Right lobe of liver (tissue), 6 donors: ENCODE results near the gene KIF3C. TPM values are rescaled to one million over a fixed set of nuclear protein-coding genes. Genes with fewer than 3 reads are reported as not detected.

Experiments used
- ATAC-seq, 4 donors: fragments of 200-7000 bp; cut with Tn5 transposase; one replicate each; pipeline ENCODE4 v1.9.1; 2020; ENCODE audit warnings: mild to moderate bottlenecking in 4 of 4, moderate library complexity in 4 of 4
- DNase-seq, 3 donors: peaks; one replicate each; pipeline ENCODE4 v3.0.0-alpha.2; 2020
- H3K27ac ChIP-seq, 3 donors: fragments of 200-600 bp; one replicate each; pipeline ENCODE4 v1.8.0; 2022
- H3K27me3 ChIP-seq, 2 donors: fragments of 200-600 bp; one replicate each; pipeline ENCODE4 v1.8.0; 2022
- H3K36me3 ChIP-seq, 4 donors: fragments of 200-600 bp; sonication (generic) in 1 of 4; one replicate each; pipeline versions ENCODE4 v1.5.1 to v1.8.0; 2017 to 2022; ENCODE audit warnings: control low read depth in 1 of 4
- H3K4me1 ChIP-seq, 4 donors: fragments of 200-600 bp; sonication (generic) in 1 of 4; one replicate each; pipeline versions ENCODE4 v1.5.1 to v1.8.0; 2017 to 2022; ENCODE audit warnings: control low read depth in 1 of 4
- H3K4me3 ChIP-seq, 3 donors: fragments of 200-600 bp; one replicate each; pipeline ENCODE4 v1.8.0; 2022
- H3K9me3 ChIP-seq, 4 donors: fragments of 200-600 bp; sonication (generic) in 1 of 4; one replicate each; pipeline versions ENCODE4 v1.5.1 to v1.8.0; 2017 to 2022; ENCODE audit warnings: control low read depth in 1 of 4
- CTCF ChIP-seq, 4 donors: fragments of 200-600 bp in 3 of 4; fragments of 450-650 bp in 1 of 4; IDR thresholded peaks; one replicate each; pipeline versions ENCODE4 v1.5.1 to v1.8.0; 2016 to 2022; ENCODE audit warnings: antibody characterized with exemption in 4 of 4, mild to moderate bottlenecking in 2 of 4
- POLR2A ChIP-seq: fragments of 450-650 bp; IDR thresholded peaks from one replicate; pipeline ENCODE4 v1.6.1; 2017; ENCODE audit warnings: antibody characterized with exemption, mild to moderate bottlenecking
- WGBS: methylation state at CpG from one replicate; pipeline ENCODE4 v1.1.6; 2018; ENCODE audit warnings: low coverage, low lambda C conversion rate; ENCODE audit not compliant: insufficient coverage; ENCODE audit errors: missing lambda C conversion rate; 5-methylcytosine and 5-hydroxymethylcytosine counted together
- intact Hi-C, 2 donors: fragments of 100-400 bp; cut with DNase I; formaldehyde crosslinking; loops; one replicate each; pipeline versions ENCODE4 v1.11.2 to v1.14.1; 2022
- total RNA-seq, 6 experiments: library from RNA; depleted of rRNA in 2 of 6; stranded (reverse); fragments of >200 nt in 2 of 6; fragmentation: NEBNext Ultra II Directional in 3 of 6; extraction: Animal tissue kit (Norgen Biotek cat#: 25700) in 3 of 6; gene quantifications; one replicate each; pipeline versions ENCODE4 v1.1.0 to v1.2.4, GENCODE V29; 2016 to 2023
- donor health status: DM: no; HTN: yes; CAD: no.
- donor health status: DM: no; HTN: no; CAD: no.
- donor health status: DM: no; HTN: no; CAD: no.
- donor health status: DM: no; HTN: yes; CAD: no.
- donor health status: DM: no; HTN: yes; CAD: no.

KIF3C gene
- total RNA-seq, 6 experiments from 2014 or later, result 0.88 to 2.2 (median 1.0) TPM

- Histone ChIP-seq H3K27ac (no peak overlapping the region), H3K4me1 (no peaks in the 10 kb centered on the region), H3K36me3 (no peaks in the 10 kb centered on the region), H3K9me3 (no peaks in the 10 kb centered on the region), H3K4me3 (no peak overlapping the region), H3K27me3 (no peaks in the 10 kb centered on the region)
- intact Hi-C loops, result no loop called here
- ATAC-seq (no peak), DNase-seq (no peak)
- no peak for TF ChIP-seq POLR2A
- no peak for TF ChIP-seq CTCF (IDR thresholded peaks at IDR 0.05)
- 85% methylated on average over 2 of the region's 2 CpGs for WGBS
Measured at GRCh38 chr2:25948437-25948836, 33.9 kb downstream of the KIF3C start.

DNA sequence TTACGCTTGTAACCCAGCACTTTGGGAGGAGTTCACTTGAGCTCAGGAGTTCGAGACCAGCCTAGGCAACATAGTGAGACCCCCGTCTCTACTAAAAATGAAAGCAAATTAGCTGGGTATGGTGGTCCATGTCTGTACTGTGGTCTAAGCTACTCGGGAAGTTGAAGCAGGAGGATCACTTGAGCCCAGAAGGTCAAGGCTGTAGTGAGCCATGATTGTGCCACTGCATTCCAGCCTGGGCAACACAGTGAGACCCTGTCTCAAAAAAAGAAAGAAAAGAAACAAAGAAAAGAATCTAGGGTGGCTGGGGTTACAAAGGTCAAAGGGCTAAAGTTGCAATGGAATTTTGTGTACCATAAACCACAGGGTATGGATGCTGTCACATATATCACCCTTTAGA lies 41.3 kb downstream of the KIF3C start:
- Histone ChIP-seq H3K27me3 (no peaks in the 10 kb centered on the region), H3K36me3 (no peaks in the 10 kb centered on the region), H3K4me3 (no peak overlapping the region), H3K9me3 (no peaks in the 10 kb centered on the region), H3K4me1 (no peaks in the 10 kb centered on the region), H3K27ac (no peak overlapping the region)
- intact Hi-C loops, result no loop called here
- TF ChIP-seq POLR2A, result no peak
- TF ChIP-seq CTCF (IDR thresholded peaks at IDR 0.05), result no peak
- ATAC-seq, result no peak
- no peak for DNase-seq
- WGBS, result 89% methylated on average over 3 of the region's 4 CpGs

GRCh38 chr2:25939257-25939668 lies 43.0 kb downstream of the KIF3C start:
- H3K27ac ChIP-seq, result no peak overlapping the region
- intact Hi-C loops, result no loop called here
- no peaks in the 10 kb centered on the region for H3K9me3 ChIP-seq
- H3K4me1 ChIP-seq, result no peaks in the 10 kb centered on the region
- no peak overlapping the region for H3K4me3 ChIP-seq
- no peaks in the 10 kb centered on the region for H3K36me3 ChIP-seq
- WGBS, result 72% methylated on average over 8 of the region's 8 CpGs
- DNase-seq (no peak), ATAC-seq (peak in 3 of 4 donors; percentile 28 to 48 (median 41))
- TF ChIP-seq POLR2A (no peak), CTCF (IDR thresholded peaks at IDR 0.05) (no peak)
- no peaks in the 10 kb centered on the region for H3K27me3 ChIP-seq

DNA sequence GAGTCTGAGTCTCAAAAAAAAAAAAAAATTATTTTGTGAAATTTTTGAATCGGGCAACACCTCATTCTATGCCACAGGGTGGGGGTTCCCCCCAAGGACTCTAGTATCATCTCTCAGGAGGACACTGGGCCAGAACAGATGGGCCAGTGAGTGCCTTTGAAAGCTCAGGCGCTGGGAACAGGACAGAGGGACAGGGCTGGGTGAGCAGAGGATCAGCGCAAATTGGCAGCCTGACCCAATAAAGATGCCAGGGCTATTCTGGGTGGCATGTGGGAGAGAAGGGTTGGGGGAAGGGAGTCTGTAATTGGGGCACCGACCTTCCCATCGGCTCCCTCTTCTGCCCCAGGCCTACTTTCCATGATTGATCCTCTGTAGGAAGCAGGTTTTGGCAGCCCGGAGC lies 44.0 kb downstream of the KIF3C start:
- DNase-seq, result no peak
- no peaks in the 10 kb centered on the region for H3K27me3 ChIP-seq
- H3K27ac ChIP-seq, result no peak overlapping the region
- H3K4me1 ChIP-seq, result no peaks in the 10 kb centered on the region
- no peaks in the 10 kb centered on the region for H3K36me3 ChIP-seq
- no peak for TF ChIP-seq POLR2A
- no peak for TF ChIP-seq CTCF (IDR thresholded peaks at IDR 0.05)
- 70% methylated on average over 1 of the region's 6 CpGs for WGBS
- no peaks in the 10 kb centered on the region for H3K9me3 ChIP-seq
- intact Hi-C loops, result no loop called here
- no peak overlapping the region for H3K4me3 ChIP-seq
- no peak for ATAC-seq

DNA sequence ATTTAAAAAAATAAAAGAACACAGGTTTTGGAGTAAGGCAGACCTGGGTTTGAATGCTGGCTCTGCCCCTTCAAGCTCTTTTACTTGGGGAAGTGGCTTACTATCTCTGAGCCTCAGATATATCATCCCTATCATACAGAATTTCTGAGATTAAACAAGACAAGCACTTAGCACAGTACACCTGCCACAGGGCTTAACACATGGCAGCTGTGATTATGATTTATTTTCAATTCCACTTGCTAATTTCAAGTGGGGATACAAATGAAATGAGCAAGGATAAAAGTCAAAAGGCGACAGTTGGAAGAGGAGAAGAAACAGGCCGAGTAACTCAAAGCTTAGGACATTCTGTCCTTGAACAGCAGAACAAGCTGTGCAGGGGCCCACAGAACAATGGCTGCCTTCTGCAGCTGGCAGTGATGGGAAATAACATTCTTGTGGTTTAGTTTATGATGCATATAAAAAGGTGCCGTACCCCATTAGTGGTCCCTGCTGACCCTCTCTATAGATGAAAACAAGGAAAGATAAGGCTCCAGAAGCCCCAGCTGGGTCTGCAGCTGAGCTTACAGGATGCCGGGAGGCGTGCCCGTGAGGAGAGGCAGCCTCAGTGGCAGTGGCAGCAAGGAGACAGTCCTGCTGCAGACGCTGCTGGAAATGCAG lies 45.3 kb downstream of the KIF3C start:
- WGBS, result 75% methylated on average over 6 of the region's 7 CpGs
- H3K27ac ChIP-seq, result no peak overlapping the region
- H3K9me3 ChIP-seq, result no peaks in the 10 kb centered on the region
- ATAC-seq (no peak), DNase-seq (no peak)
- TF ChIP-seq CTCF (IDR thresholded peaks at IDR 0.05) (no peak), POLR2A (no peak)
- H3K27me3 ChIP-seq, result no peaks in the 10 kb centered on the region
- no peak overlapping the region for H3K4me3 ChIP-seq
- no peaks in the 10 kb centered on the region for H3K4me1 ChIP-seq
- no peaks in the 10 kb centered on the region for H3K36me3 ChIP-seq
- intact Hi-C loops, result no loop called here
